Measurements from ENCODE around the gene TNFRSF4. TPM values are rescaled to one million over a fixed set of nuclear protein-coding genes. Genes with fewer than 3 reads are reported as not detected.

Gene TNFRSF4
- total RNA-seq, result under 0.01 and 0.14 TPM in 2 replicates

DNA sequence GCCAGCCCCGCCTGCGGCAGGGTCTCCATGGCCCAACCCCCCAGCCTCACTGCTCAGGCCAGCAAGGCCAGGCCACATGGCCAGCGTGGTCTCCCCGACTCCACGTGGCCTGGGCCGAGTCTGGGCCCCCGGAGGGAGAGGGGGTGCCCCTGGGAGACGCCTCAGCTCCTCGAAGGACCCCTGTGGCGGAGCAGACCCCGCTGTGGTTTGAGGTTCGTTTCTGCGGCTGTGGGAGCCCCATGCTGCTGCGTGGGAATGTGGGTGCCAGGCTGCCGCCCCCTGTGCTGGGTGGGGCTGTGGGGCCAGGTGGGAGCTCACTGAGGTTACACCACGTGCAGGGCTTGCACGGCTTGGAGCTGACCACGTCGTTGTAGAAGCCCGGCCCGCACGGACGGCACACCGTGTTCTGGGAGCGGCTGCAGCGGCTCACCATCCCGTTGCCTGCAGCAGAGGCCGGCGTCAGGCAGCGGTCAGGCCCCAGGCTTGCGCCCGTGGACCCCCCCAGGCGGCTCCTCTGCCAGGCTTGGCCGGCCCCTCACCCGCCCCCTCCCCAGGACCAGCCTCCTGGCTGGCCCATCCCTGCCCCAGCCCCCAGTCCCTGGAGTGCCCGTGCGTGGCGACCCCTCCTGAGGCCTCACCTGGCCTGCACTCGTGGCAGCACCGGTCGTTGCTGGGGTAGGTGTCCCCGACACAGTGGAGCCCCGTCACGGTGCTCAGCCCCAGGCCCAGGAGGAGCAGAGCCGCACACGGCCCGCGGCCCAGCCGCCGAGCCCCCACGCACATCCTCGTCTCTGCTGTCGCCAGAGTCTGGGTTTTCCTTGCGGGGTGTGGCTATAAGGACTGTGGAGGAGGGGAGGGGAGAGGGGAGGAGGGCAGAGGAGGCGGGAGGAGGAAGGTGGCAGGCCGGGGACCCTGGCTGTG, at the start of gene TNFRSF4:
TSS of gene TNFRSF4 (minus strand) at position 809 of the 921 bp plus-strand sequence. CDS start at position 783, 26 bp downstream.

DNA sequence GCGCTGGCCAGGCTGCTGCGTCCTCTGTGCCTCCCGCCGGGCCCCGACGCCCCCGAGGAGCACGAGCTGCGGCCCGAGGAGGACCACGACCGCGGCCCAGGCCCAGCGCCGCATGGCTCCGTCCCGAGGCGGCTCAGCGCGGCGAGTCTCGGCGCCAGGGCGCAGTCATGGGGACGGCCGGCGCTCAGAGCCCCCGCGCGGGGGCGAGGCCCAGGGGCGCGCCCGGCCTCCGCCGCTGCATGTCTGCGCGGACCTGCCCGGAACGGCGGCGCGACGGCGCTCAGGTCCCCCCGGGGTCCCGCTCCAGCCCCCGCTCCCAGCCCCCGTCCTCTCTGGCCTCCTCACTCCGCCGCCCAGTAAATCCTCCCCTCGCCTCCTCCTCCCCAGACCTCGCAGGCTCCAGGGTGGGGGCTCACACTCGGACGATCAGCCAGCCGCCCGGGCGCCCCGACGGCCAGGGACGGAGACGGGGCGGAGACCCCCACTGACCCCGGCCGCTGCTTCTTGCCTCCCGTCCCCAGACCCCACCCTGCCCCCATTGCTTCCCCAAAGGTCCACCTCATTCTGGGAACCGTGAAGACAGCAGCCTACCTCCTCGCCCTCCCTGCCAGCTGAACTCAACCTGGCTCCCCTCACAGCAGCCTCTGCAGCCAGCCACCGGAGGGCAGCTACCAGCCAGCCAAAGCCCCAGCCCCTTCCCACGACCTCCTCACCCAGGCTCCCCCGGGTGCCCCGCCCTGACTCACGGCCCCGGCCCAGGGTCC, 32.8 kb upstream of the TNFRSF4 start, which contains the start of gene C1QTNF12:
TSS of gene C1QTNF12 (minus strand) at position 146 of the 764 bp plus-strand sequence. CDS start at position 114, 32 bp downstream.

DNA sequence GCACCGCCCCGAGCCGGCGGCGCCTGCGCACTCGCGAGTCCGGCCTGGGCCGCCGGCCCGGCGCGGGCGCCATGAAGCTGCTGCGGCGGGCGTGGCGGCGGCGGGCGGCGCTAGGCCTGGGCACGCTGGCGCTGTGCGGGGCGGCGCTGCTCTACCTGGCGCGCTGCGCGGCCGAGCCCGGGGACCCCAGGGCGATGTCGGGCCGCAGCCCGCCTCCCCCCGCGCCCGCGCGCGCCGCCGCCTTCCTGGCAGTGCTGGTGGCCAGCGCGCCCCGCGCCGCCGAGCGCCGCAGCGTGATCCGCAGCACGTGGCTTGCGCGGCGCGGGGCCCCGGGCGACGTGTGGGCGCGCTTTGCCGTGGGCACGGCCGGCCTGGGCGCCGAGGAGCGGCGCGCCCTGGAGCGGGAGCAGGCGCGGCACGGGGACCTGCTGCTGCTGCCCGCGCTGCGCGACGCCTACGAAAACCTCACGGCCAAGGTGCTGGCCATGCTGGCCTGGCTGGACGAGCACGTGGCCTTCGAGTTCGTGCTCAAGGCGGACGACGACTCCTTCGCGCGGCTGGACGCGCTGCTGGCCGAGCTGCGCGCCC, 18.3 kb upstream of the TNFRSF4 start, which contains the start of gene B3GALT6:
TSS of gene B3GALT6 (plus strand) at position 30 of the 588 bp plus-strand sequence. CDS start at position 72, 42 bp downstream.

GRCh38 chr1:1231400-1232207, 17.7 kb upstream of the TNFRSF4 start, which contains the start of gene SDF4:
Gene SDF4, minus strand, starts transcription at chr1:1232001. Its CDS starts 3,229 bp downstream, at chr1:1228772.

GRCh38 chr1:1206376-1206965, 7.5 kb downstream of the TNFRSF4 start, which contains the start of gene TNFRSF18:
Gene TNFRSF18, minus strand, starts transcription at chr1:1206592. Its CDS starts 21 bp downstream, at chr1:1206571.

GRCh38 chr1:1173793-1174415, 40.0 kb downstream of the TNFRSF4 start, which contains the start of gene TTLL10:
Gene TTLL10, plus strand, starts transcription at chr1:1173880. Its CDS starts 5,336 bp downstream, at chr1:1179216.

Other genes with a start within 250 kb of the TNFRSF4 start
- under 0.01 and 1.8 TPM in 2 replicates for gene PLEKHN1, start 247.7 kb downstream of the TNFRSF4 start, total RNA-seq
- not detected in 2 replicates for gene PERM1, start 232.1 kb downstream of the TNFRSF4 start, total RNA-seq
- 6.2 and 7.9 TPM in 2 replicates for gene HES4, start 214.1 kb downstream of the TNFRSF4 start, total RNA-seq
- gene ISG15, start 200.7 kb downstream of the TNFRSF4 start, total RNA-seq, result 68.3 and 107 TPM in 2 replicates
- 96.2 and 197 TPM in 2 replicates for gene AGRN, start 194.0 kb downstream of the TNFRSF4 start, total RNA-seq
- not detected in 2 replicates for gene RNF223, start 139.8 kb downstream of the TNFRSF4 start, total RNA-seq
- gene C1orf159, start 98.1 kb downstream of the TNFRSF4 start, total RNA-seq, result 4.8 and 7.1 TPM in 2 replicates
- not detected in 2 replicates for gene TTLL10, start 40.3 kb downstream of the TNFRSF4 start, total RNA-seq
- not detected in 2 replicates for gene TNFRSF18, start 7.6 kb downstream of the TNFRSF4 start, total RNA-seq
- gene SDF4, start 17.8 kb upstream of the TNFRSF4 start, total RNA-seq, result 190 and 205 TPM in 2 replicates
- 32.1 and 37.1 TPM in 2 replicates for gene B3GALT6, start 18.1 kb upstream of the TNFRSF4 start, total RNA-seq
- gene C1QTNF12, start 32.6 kb upstream of the TNFRSF4 start, total RNA-seq, result 0.92 and 1.5 TPM in 2 replicates
- gene UBE2J2, start 59.7 kb upstream of the TNFRSF4 start, total RNA-seq, result 33.9 and 43.6 TPM in 2 replicates
- 1.2 and 2.3 TPM in 2 replicates for gene SCNN1D, start 66.3 kb upstream of the TNFRSF4 start, total RNA-seq
- 52.6 and 71.8 TPM in 2 replicates for gene ACAP3, start 93.8 kb upstream of the TNFRSF4 start, total RNA-seq
- 16.9 and 17.8 TPM in 2 replicates for gene PUSL1, start 94.4 kb upstream of the TNFRSF4 start, total RNA-seq
- gene INTS11, start 110.5 kb upstream of the TNFRSF4 start, total RNA-seq, result 41.9 and 59.4 TPM in 2 replicates
- gene CPTP, start 110.6 kb upstream of the TNFRSF4 start, total RNA-seq, result 8.0 and 12.5 TPM in 2 replicates
- 0.23 and 0.30 TPM in 2 replicates for gene TAS1R3, start 117.1 kb upstream of the TNFRSF4 start, total RNA-seq
- gene DVL1, start 135.3 kb upstream of the TNFRSF4 start, total RNA-seq, result 65.0 and 105 TPM in 2 replicates
- 172 and 187 TPM in 2 replicates for gene MXRA8, start 144.4 kb upstream of the TNFRSF4 start, total RNA-seq
- 52.6 and 85.8 TPM in 2 replicates for gene AURKAIP1, start 161.1 kb upstream of the TNFRSF4 start, total RNA-seq
- 189 and 195 TPM in 2 replicates for gene CCNL2, start 185.2 kb upstream of the TNFRSF4 start, total RNA-seq
- gene MRPL20, start 193.1 kb upstream of the TNFRSF4 start, total RNA-seq, result 53.1 and 68.6 TPM in 2 replicates
- gene ANKRD65, start 207.1 kb upstream of the TNFRSF4 start, total RNA-seq, result 0.18 and 0.30 TPM in 2 replicates
- 10.4 and 13.1 TPM in 2 replicates for gene VWA1, start 221.5 kb upstream of the TNFRSF4 start, total RNA-seq
- 0.09 TPM in 1 of 2 replicates, not detected in the other for gene ATAD3C, start 235.5 kb upstream of the TNFRSF4 start, total RNA-seq

Data from smooth muscle cell of the umbilical artery (primary cell).